Stimulated activated CD8-positive, alpha-beta memory T cell treated with anti-CD3 and anti-CD28 coated beads, Interleukin-7, amount 100 ng/mL, for 4 hours (primary cell): ENCODE measurements around the gene ZMIZ1.

Experiments used
- DNase-seq, 2 donors: peaks; one replicate each; pipeline ENCODE4 v3.0.0-alpha.2; 2020; ENCODE audit warnings: low read depth in 2 of 2

Gene ZMIZ1

DNA sequence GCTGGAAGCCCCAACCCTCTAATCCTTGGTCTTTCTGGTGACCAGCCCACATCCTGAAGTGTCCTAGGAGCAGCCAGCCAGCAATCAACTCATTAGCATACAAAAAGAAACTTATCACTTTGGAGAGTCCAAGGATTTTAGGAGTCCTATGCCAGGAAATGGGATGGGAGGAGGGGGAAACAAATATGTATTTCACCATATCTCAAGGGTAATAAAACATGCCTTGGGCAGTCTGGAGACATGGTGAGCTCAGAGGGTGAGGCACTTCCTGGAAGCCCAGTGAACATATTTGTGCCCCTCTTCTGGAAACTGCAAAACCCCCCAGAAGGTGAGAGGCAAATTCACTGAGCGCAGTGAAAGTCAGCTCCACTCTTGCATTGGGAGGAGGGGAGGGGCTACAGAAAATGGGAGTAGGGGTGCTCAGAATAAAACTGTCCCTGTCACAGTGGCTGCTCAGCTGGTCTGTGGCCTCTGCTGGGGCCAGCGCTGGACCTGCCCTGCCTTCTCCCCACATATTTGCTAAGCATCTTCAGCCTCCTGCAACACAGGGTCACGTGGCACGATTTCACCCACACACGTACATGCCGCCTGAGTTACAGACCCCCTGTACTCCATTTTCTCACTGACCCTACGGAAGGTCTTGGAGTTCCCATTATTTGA lies 17.7 kb upstream of the ZMIZ1 start:
- no peak for DNase-seq

DNA sequence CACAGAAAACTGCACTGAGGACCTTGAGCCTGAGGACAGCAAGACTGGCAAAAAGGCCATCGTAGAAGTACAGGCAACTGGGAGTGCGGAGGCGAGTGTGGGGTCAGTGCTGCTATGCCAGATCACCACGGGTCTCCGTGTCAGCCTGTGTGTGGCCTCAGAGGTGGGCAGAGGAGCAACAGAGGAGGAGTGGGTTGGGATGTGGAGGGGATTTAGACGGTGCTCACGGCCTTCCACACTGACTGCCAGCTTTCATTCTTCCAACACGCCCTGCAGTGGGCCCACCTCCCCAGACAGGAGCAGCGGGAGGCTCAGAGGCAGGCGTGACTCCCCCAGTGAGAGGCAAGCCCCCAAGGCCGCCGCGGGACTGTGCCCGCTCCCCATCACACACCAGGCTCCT lies 17.0 kb upstream of the ZMIZ1 start:
- DNase-seq = no peak

DNA sequence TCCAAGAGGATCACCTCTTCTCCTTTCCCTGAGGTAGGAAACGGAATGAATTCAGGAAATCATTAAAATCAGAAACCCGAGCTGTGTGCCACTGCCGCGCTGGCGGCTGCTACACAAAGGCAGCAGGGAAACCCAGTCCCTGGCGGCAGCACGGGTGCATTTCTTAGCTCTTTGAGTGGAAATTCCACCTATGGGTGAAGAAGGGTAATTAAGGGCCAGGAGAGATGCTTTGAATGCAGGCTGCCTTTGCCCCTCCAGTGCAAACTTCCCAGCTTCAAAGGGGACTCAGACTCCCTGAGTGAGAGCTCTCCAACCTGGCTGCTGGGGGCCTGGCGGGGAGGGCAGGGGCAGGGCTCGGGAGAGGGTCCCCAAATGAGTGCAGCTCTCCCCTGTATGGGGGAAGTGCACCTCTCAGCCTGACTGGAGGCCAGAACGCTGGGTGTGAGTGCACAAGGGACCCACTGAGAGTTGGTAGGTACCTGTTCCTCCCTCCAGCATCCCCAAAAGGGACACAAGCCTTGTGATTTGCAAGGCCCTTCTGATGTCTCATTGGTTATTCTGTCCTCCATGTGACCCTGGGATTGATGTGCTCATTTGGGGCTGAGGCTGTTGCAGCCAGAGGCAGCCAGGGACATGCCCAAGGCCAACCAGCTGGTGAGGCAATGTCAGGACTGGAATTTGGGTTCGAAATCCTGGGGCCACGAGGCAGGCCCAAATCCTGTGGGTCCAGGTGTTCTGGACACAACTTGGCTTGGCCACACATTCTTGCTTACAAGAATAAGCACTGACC lies 16.3 kb upstream of the ZMIZ1 start:
- DNase-seq = no peak

DNA sequence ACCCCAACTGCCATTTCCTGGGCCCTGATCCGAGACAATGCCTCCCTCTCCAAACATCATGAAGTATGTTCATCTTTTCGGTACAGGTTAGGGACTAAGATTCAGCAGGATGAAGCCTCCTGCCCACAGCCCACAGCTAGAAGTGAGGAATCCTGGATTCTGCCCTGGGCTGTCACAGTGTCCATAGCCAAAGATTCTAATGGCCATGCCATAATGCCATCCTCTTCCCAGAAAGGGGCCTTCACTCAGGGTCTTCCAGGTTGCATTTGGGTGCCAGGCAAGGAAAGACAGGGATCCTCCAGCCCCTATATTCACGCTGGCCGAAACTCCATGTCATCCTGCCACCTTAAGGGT lies 15.7 kb upstream of the ZMIZ1 start:
- DNase-seq = no peak

DNA sequence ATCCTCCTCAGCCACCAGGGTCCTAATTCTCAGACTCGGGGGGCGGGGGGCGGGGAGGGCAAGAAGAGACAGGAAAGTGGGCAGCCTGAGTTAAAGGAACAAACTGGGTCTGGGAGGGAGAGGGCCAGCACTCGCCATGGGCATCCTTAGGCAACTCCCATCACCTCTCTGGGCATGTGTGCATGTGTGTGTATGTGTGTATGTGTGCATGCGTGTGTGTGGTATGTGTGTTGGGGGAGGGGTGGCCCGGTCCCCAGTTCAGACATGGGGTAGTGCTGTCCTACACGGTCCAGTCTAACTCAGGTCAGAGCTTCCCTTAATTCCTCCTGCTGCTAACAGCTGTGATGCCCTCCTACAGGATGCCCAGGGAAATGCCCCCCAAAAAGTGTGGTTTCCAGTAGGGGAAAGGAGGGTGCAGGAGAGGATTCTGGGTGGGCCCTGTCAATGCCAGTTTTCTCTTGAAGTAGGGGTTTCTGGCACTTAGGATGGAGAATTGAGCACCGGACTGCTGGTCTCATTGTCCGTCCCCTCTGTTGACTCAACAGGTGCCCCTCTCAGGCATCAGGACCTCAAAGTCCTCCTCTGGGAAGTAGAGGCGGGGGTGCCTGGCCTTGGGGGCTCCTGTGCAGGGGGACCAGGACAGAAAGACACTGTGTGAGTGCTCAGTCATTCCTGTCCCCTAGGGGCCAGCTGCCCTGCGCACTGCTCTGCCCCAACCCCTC lies 15.1 kb upstream of the ZMIZ1 start:
- no peak for DNase-seq

DNA sequence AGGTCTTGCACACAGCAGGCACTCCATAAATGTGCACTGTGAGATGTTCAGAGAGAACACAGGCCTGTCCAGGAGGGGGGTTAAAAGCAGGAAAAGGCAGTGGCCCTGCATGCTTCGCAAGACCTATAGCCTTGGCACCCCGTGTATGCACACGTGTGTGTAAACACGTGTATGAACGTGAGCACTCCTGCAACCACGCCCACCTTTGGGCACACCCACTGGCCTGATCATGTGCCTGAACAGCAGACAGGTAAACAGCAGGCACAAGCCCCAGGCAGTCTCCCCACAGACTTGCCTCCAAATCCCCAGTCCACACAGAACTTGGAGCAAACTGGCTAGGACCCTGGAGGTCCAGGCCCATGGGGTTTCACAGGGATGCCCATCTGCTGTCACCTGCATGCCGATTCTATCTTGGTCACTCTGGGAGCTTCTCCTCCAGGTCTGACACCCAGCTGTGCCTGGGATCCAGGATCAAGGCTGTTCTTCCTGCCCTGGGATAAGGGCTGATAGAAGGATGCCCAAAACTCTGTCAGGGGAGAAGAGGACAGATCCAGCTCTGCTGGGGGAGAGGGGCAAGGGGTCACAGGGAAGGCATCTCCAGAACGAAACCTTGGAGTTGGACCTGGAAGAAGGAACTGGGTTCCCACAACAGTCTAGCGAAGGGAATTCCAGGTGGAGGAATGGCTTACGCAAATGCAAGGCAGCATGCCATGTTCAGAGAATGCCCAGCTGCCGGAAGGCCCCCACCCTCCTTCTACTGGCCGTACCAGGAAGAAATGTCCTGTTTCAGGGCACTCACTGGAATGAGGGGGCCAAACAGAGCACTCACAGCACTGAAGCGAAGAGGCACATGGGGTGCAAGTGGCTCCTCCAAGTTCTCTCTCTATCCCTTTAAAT lies 14.3 kb upstream of the ZMIZ1 start:
- DNase-seq = no peak

DNA sequence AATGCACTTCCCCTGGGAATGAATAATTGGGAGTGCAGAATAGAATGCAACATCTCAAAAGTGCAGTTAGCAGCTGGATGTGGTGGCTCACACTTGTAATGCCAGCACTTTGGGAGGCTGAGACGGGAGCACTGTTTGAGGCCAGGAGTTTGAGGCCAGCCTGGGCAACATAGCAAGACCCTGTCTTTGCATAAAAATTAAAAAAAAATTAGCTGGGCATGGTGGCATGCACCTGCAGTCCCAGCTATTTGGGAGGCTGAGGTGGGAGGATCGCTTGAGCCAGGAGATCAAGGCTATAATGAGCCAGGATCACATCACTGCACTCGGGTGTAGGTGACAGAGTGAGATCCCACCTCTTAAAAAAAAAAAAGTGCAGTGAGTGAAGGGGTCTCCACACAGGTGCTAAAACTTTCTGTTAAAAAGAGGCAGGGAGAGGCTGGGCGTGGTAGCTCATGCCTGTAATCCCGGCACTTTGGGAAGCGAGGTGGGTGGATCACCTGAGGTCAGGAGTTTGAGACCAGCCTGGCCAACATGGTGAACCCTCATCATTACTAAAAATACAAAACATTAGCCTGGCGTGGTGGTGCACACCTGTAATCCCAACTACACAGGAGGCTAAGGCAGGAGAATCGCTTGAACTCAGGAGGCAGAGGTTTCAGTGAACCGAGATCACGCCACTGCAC lies 13.5 kb upstream of the ZMIZ1 start:
- no peak for DNase-seq

DNA sequence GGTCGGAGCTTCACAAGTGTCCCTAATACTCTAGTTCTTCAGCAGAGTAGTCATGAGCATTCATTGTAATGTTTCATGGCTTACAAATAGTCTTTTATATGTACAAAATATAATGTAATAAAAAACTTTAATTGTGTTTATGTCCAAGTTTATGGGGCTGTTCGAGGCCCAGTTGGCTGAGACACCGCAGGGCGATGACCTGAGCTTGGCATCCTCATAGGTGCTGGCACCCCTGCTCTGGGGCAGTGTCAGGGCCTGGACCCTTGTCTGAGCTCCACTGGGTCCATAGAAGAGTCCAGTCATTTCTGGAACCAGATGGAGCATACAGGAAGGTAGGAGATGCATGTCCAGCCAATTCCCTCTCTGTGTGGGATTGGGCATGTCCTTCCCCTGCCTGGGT lies 12.9 kb upstream of the ZMIZ1 start:
- DNase-seq = no peak

DNA sequence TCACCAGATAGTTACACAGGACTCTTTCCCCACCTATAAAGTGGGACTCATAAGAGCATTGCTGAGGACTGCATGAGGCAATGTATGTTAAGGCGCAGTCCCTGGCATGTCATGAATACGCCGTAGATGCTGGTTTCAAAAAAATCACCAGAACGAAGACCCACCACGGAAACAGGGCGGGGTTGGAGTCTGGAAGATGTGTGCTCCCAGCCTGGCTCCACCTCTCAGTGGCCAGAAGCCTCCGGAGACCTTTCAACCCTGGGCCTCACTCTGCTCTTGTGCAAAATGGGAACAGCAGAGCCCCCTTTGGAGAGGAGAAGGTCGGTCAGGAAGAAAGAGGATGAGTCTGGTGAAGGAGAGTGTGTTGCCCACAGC lies 12.4 kb upstream of the ZMIZ1 start:
- no peak for DNase-seq

DNA sequence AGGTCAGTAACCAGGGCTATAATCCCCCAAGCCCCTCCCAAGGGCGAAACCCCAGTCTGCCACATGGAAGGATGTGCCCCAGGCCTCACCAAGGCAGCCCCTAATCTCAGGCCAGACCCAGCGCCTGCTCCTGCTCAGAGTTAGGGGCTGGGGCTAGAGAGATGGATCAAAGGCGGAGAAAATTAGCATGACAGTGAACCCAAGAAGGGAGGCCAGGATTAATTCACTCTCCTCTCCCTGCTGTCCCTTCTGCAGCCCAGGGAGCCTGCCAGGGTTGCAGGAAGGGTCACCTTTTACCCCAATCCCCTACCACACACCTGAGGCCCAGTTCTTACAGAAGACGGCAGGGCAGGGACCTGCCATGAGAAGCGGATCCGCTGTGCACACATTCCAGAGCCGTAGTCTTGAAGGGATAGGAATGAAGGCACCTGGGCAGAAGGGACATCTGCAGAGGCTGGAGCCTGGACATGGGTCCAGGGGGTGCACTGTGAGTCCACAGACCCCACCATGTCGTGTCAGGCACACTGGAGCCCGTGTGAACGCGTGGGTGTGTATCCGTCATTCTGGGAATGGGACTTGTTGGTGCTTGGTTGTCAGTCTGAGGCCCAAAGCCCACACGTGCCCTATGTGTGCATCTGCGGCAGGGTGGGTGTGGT lies 11.9 kb upstream of the ZMIZ1 start:
- DNase-seq = no peak

DNA sequence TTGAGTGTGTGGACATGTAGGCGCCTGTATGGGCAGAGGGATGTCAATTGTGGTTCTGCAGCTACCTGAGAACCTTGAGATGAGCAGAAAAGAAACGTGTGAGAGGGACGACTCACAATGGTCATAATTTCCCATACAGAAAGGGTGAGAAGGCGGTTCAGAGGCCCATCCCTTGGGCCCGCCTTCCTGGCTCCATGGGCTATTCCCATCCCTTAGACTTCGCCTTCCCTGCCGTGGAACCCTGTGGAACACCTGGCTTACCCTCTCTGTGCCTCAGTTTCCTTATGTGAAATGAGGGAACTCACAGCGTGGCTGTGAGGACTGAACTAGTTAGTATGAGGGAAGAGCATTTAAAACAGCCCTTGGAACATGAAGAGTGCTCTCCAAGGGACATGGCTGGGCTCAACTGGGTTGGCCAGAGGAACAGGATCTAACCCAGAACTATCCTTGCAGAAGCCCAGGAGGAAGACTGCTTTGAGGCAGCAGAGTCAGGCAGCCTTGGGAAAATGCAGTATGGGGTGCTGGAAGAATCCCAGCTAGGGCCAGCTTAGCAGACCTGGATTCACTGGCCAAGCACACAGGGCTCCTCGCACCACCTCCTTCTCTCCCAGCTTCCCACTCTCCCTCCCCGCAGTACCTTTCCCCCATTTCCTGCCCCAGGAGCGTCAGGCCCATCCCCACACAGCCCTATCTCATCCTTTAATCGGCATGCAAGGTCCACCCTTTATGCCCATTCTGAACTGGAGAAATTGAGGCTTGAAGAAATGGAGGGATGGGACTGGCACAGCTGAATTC lies 11.1 kb upstream of the ZMIZ1 start:
- DNase-seq = no peak

DNA sequence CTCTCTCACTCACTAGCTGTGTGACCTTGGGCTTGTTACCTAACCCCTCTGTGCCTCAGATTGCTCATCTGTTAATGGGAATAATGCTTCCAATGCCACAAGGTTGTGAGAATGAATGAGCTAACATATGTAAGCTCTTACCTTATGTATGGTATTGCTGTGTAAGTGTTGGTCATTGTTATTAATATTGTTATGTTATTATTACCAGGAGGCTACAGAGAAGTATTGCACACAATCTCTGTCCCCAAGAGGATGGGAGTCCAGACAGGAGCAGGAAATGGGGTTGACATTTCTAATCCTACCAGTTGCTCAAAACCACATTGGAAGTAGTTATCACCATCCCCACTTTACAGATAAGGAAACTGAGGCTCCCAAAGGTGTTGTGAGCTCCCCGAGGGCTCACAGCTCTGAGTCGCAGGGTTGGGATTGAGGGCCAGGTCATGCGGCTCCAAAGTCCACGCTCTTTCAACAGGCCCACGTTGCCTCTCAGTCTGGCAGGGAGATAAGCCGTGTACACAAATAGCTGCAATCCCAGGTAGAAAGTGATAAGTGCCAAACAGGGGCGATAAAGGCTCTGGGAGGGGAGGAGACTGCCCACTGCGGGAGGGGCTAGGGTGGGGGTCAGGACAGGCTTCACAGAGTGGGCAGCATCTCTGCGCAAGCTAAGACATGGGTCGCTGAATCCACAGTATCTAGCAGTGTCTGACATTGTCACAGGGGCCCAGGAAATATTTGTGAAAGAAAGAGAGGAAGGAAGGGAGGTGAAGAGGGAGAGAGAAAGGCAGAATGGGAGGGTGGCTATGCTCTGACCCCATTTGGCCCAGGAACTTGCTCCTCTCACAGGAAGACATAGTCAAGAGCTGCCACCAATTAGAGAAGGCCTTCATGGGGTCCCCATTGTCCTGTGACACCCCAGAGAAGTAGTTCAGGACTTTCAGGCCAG lies 9.6 kb upstream of the ZMIZ1 start:
- no peak for DNase-seq

DNA sequence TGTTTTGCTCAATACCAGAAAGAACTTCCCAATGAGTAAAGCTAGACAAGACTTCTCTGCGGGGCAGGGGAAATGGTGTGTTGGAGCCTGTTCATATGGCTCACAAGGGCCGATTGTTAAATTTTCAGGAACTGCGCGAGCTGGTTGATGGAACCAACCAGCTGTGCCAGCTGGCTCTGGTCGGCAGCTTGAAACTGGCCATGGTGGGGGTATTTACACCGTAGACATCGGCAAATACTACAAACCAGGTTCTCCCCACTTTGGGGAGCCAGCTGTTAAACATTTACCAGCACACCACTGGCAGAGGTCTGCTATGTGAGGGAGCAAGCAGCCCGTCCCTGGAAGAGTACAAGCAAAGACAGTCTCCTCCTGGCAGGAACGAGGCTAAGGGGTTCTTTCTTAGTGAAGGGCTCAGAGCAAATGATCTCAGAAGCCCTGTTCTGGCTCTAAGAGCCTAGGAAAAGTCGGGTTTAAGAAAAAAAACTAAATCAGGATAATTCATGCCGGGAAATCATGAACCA lies 8.8 kb upstream of the ZMIZ1 start:
- DNase-seq = no peak

DNA sequence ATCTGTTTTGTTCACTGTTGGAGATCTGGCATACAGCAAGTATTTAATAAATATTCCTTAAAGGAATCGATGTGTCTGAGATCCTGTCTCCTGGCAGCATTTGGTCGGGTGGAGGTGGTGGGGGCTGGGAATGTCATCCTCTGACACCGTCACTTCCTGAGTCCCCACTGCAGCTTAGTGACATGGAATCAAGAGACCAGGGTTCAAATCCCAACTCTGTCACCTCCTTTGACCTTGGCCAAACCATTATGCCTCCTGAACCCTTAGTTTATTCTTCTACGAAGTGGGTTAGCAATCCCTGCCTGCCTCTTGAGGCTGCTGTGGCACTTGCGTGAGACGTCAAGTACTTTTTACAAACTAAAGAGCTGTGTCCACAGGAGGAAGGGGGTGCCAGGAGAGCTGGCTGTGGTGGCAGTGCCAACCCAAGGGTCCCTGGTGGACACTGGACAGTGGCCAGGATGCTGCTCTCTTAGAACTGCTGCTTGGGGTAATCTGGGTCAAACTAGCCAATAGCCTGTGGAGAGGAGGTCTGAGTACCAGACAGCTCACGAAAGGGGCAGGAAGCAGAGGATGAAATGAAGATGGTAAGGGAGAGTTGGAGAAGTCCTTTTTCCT lies 8.0 kb upstream of the ZMIZ1 start:
- no peak for DNase-seq

DNA sequence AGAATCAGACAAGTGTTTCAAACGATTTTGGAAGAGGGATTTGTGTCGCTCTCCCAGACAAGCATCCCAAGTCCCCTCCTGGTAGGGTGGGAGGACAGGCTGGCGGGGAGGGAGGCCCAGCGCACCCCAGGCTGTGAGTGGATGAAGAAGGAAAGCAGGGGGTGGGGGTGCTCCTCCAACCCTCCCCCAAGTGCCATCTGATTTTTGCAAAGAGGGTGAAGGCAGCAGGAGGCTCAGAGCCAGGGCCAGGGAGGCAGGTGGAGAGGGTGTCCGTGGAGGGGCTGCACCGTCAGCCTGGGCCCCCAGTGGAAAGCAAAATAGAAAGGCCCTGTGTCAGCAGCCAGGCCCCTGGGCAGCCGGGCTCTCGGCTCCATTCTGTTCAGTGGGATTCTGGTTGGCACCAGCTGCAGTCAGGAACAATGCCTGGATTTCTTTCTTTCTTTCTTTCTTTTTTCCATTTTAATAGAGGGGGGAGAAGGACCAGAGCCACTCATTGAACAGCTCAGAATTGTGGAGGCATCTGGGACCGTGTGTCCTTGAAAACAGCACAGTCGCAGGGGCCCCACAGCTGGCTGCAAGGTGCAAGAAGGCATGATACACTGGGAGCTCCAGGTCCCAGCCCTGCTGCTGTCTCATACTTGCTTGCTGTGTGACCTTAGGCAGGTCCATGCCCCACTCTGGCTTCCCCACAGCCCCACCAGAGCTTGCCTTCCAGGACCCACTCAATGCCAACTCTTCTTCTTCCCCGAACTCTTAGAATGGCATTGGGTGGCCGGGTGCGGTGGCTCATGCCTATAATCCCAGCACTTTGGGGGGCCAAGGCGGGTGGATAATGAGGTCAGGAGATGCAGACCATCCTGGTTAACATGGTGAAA lies 7.1 kb upstream of the ZMIZ1 start:
- DNase-seq = no peak

DNA sequence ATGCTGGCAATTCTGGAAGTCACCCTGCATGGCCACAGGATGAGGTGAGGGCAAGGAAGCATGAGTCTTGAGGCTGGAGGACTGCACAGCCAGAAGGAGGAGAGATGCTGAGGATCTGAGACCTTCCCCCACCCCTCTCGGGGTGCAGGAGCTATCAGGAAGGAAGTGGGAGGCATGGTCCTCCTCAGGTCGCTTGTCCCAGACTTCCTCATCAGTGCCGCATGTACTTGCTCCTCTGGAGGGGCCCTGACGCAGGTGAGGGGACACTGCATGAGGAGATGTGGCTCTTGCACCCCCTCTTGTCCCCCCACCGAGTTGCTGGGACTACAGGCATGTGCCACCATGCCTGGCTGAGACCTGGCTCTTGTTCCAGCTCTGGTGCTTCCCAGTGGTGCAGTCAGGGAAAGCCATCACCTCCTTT lies 5.7 kb upstream of the ZMIZ1 start:
- no peak for DNase-seq
